Gastrocnemius medialis (tissue), 4 donors: ENCODE data around the gene PRSS21.

ENCODE experiments used
- CTCF ChIP-seq, 5 experiments: fragments of 450-650 bp in 3 of 5; fragments of 200-600 bp in 2 of 5; sonication (generic) in 2 of 5; IDR thresholded peaks in 4 of 5; conservative IDR thresholded peaks in 1 of 5; 1 replicate in 4 of 5; 2 replicates in 1 of 5; pipeline ENCODE4 v1.5.1; 2016 to 2019; ENCODE audit warnings: antibody characterized with exemption in 5 of 5, mild to moderate bottlenecking in 3 of 5, moderate library complexity in 3 of 5
- POLR2A ChIP-seq, 2 donors: fragments of 450-650 bp; IDR thresholded peaks; one replicate each; pipeline ENCODE4 v1.6.1; 2017; ENCODE audit warnings: antibody characterized with exemption in 2 of 2, mild to moderate bottlenecking in 2 of 2, moderate library complexity in 2 of 2

GRCh38 chr16:2830355-2830695 lies 13.3 kb downstream of the PRSS21 start:
- TF ChIP-seq CTCF (IDR thresholded peaks at IDR 0.05 in 4 of 5, conservative IDR thresholded peaks at IDR 0.05 in 1 of 5) (no peak), POLR2A (IDR thresholded peaks at IDR 0.05) (no peak)
